Liver (tissue), 3 donors: ENCODE results near the gene STARD3NL.

Experiments
- CTCF ChIP-seq: fragments of 150-350 bp; IDR thresholded peaks from 2 replicates; pipeline ENCODE4 v1.5.1; 2017; ENCODE audit warnings: improper control_type of control experiment, low read depth, low read length; ENCODE audit not compliant: missing input control
- FOXA2 ChIP-seq: IDR thresholded peaks from 2 replicates; pipeline ENCODE4 v1.6.1; 2016; ENCODE audit warnings: antibody characterized with exemption
- HNF4A ChIP-seq, 2 donors: conservative IDR thresholded peaks; 2 replicates each; pipeline ENCODE4 v1.6.1; 2016; ENCODE audit warnings: antibody characterized with exemption in 2 of 2, mild to moderate bottlenecking in 2 of 2
- JUND ChIP-seq, 2 donors: IDR thresholded peaks; 2 replicates each; pipeline ENCODE4 v1.6.1; 2016; ENCODE audit warnings: antibody characterized with exemption in 2 of 2
- MAX ChIP-seq: IDR thresholded peaks from 2 replicates; pipeline ENCODE4 v1.6.1; 2016; ENCODE audit warnings: antibody characterized with exemption
- SP1 ChIP-seq: IDR thresholded peaks from 2 replicates; pipeline ENCODE4 v1.6.1; 2018; ENCODE audit warnings: antibody characterized with exemption, mild to moderate bottlenecking
- TAF1 ChIP-seq: conservative IDR thresholded peaks from 2 replicates; pipeline ENCODE4 v1.6.1; 2016; ENCODE audit warnings: antibody characterized with exemption, mild to moderate bottlenecking
- YY1 ChIP-seq: IDR thresholded peaks from 2 replicates; pipeline ENCODE4 v1.6.1; 2016; ENCODE audit warnings: antibody characterized with exemption, mild to moderate bottlenecking
- donor health status: healthy.
- donor health status: healthy.

- TF ChIP-seq CTCF (no peak), MAX (no peak), YY1 (no peak), HNF4A (conservative IDR thresholded peaks at IDR 0.05) (no peak), JUND (IDR thresholded peaks at IDR 0.05) (no peak), SP1 (no peak), TAF1 (no peak), FOXA2 (no peak)
Measured at GRCh38 chr7:38160003-38160571, 18.0 kb upstream of the STARD3NL start.
